GM23338 (cell line): ENCODE measurements around the gene SIDT1. TPM values are rescaled to one million over a fixed set of nuclear protein-coding genes. Genes with fewer than 3 reads are reported as not detected.

ENCODE experiments used
- ATAC-seq: fragments of 200-7000 bp; cut with Tn5 transposase; 3 replicates; pipeline ENCODE4 v1.9.1; 2020
- DNase-seq: peaks from one replicate; pipeline ENCODE4 v3.0.0-alpha.2; 2015; ENCODE audit warnings: low spot score
- H2AFZ ChIP-seq: fragments of 200-600 bp; sonication (generic); 2 replicates; pipeline ENCODE4 v1.8.0; 2016; ENCODE audit warnings: antibody characterized with exemption, mild to moderate bottlenecking, moderate library complexity
- H3F3A ChIP-seq: fragments of 200-600 bp; sonication (generic); replicated peaks from 2 replicates; pipeline ENCODE4 v1.8.0; 2017; ENCODE audit warnings: antibody characterized with exemption, mixed run types, low read depth
- H3K27ac ChIP-seq: fragments of 200-600 bp; sonication (generic); 2 replicates; pipeline ENCODE4 v1.6.1; 2016; ENCODE audit warnings: low read depth
- H3K27me3 ChIP-seq: fragments of 200-600 bp; sonication (generic); 2 replicates; pipeline ENCODE4 v1.8.0; 2016; ENCODE audit warnings: mild to moderate bottlenecking, mixed run types, moderate library complexity; ENCODE audit not compliant: insufficient read depth
- H3K36me3 ChIP-seq: fragments of 200-600 bp; sonication (generic); 2 replicates; pipeline ENCODE4 v1.8.0; 2016; ENCODE audit warnings: mild to moderate bottlenecking; ENCODE audit not compliant: insufficient read depth
- H3K4me1 ChIP-seq: fragments of 200-600 bp; sonication (generic); 2 replicates; pipeline ENCODE4 v1.8.0; 2016; ENCODE audit warnings: mild to moderate bottlenecking, moderate library complexity; ENCODE audit not compliant: insufficient read depth
- H3K4me2 ChIP-seq: fragments of 200-600 bp; sonication (generic); 2 replicates; pipeline ENCODE4 v1.7.1; 2017; ENCODE audit warnings: mixed run types
- H3K4me3 ChIP-seq: fragments of 200-600 bp; sonication (generic); 2 replicates; pipeline ENCODE4 v1.6.1; 2016; ENCODE audit warnings: mixed run types
- H3K79me2 ChIP-seq: fragments of 200-600 bp; sonication (generic); replicated peaks from 2 replicates; pipeline ENCODE4 v1.8.0; 2017; ENCODE audit warnings: mild to moderate bottlenecking; ENCODE audit not compliant: insufficient read depth
- H3K9me2 ChIP-seq: fragments of 200-600 bp; sonication (generic); 2 replicates; pipeline ENCODE4 v1.8.0; 2017; ENCODE audit not compliant: insufficient read depth
- H4K20me1 ChIP-seq: fragments of 200-600 bp; sonication (generic); replicated peaks from 2 replicates; pipeline ENCODE4 v1.8.0; 2017; ENCODE audit warnings: mild to moderate bottlenecking; ENCODE audit not compliant: insufficient read depth
- H3K27ac Mint-ChIP-seq: 2 replicates; pipeline ENCODE4 v1.8.0; 2020; ENCODE audit warnings: inconsistent platforms, mild to moderate bottlenecking, moderate library complexity, mixed read lengths
- H3K27me3 Mint-ChIP-seq: 3 replicates; pipeline ENCODE4 v1.8.0; 2022; ENCODE audit warnings: low read depth, mild to moderate bottlenecking, moderate library complexity, mixed read lengths, inconsistent platforms; ENCODE audit not compliant: insufficient read depth, poor library complexity
- H3K36me3 Mint-ChIP-seq: 3 replicates; pipeline ENCODE4 v1.8.0; 2021; ENCODE audit warnings: low read depth, mild to moderate bottlenecking, inconsistent platforms, moderate library complexity, mixed read lengths
- H3K4me1 Mint-ChIP-seq: 3 replicates; pipeline ENCODE4 v1.8.0; 2020; ENCODE audit warnings: mild to moderate bottlenecking, inconsistent platforms, mixed read lengths
- H3K4me3 Mint-ChIP-seq: 3 replicates; pipeline ENCODE4 v1.8.0; 2021; ENCODE audit warnings: moderate library complexity, mild to moderate bottlenecking, inconsistent platforms, mixed read lengths
- H3K9me3 Mint-ChIP-seq: 3 replicates; pipeline ENCODE4 v1.8.0; 2020; ENCODE audit warnings: moderate library complexity, mild to moderate bottlenecking, inconsistent platforms, mixed read lengths
- CREB1 ChIP-seq: fragments of 250-450 bp; sonication (Bioruptor Pico); IDR thresholded peaks from 2 replicates; pipeline ENCODE4 v1.5.0; 2020; ENCODE audit warnings: low read depth, mild to moderate bottlenecking, moderate library complexity
- EZH2 ChIP-seq: fragments of 200-600 bp; sonication (generic); IDR thresholded peaks from one replicate; pipeline ENCODE4 v1.8.0; 2017; ENCODE audit warnings: antibody characterized with exemption, mild to moderate bottlenecking, low read depth; ENCODE audit not compliant: unreplicated experiment
- EZH2phosphoT487 ChIP-seq: fragments of 200-600 bp; sonication (generic); IDR thresholded peaks from one replicate; pipeline ENCODE4 v1.8.1; 2018; ENCODE audit warnings: antibody characterized with exemption; ENCODE audit not compliant: unreplicated experiment
- NANOG ChIP-seq: IDR thresholded peaks from 2 replicates; pipeline ENCODE4 v1.6.1; 2016; ENCODE audit warnings: antibody characterized with exemption, borderline replicate concordance
- ZNF114 ChIP-seq: fragments of 250-450 bp; sonication (Bioruptor Pico); IDR thresholded peaks from 2 replicates; pipeline ENCODE4 v1.5.0; 2020; ENCODE audit warnings: mild to moderate bottlenecking, moderate library complexity
- polyA plus RNA-seq: library from polyadenylated mRNA; unstranded; fragments of >200 nt; fragmentation: Nextera tagmentation; extraction: Ambion mirVana; gene quantifications from 2 replicates; pipeline ENCODE4 v1.2.1, GENCODE V29; 2016
- total RNA-seq: library from RNA; depleted of rRNA; stranded (reverse); fragments of >200 nt; shearing (Covaris generic); gene quantifications from 2 replicates; pipeline ENCODE4 v1.2.3, GENCODE V29; 2014
- TF ChIP-seq, protein P1 (sequence below): fragments of 250-450 bp; sonication (Bioruptor Pico); IDR thresholded peaks from 2 replicates; pipeline ENCODE4 v1.5.0; 2020; ENCODE audit warnings: mild to moderate bottlenecking, moderate library complexity
- TF ChIP-seq, protein P2 (sequence below), 2 experiments: fragments of 200-600 bp in 1 of 2; sonication (generic) in 1 of 2; conservative IDR thresholded peaks; 2 replicates each; pipeline versions ENCODE4 v1.5.1 to v1.6.1; 2016 to 2017; ENCODE audit warnings: antibody characterized with exemption in 2 of 2, low read depth in 2 of 2, mild to moderate bottlenecking in 2 of 2, moderate library complexity in 1 of 2
- TF ChIP-seq, protein P3 (sequence below): IDR thresholded peaks from one replicate; pipeline ENCODE4 v1.6.1; 2018; ENCODE audit warnings: antibody characterized with exemption; ENCODE audit not compliant: unreplicated experiment

SIDT1 gene
- total and polyA plus RNA-seq, 2 experiments from 2014 or later, result 0.10 TPM; not detected in 1

DNA sequence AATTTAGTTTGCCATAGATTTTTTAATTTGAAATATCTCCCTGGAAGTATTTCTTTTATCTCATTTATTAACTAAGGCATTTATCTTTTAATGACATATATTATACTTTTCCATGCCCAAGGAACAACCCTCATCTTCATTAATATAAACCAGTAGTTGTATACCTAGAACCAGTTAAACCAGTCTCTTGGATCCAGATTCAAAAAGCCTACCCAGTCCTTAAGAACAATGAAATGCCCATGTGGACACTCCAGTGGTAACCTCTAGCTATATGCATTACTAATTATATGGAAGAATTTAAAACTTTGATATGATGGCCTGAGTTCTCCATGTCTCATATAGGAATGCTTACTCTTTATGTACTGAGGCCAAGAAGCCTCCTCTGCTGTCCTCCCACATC lies 4.8 kb downstream of the SIDT1 start (continued):
- TF ChIP-seq, protein P1, sequence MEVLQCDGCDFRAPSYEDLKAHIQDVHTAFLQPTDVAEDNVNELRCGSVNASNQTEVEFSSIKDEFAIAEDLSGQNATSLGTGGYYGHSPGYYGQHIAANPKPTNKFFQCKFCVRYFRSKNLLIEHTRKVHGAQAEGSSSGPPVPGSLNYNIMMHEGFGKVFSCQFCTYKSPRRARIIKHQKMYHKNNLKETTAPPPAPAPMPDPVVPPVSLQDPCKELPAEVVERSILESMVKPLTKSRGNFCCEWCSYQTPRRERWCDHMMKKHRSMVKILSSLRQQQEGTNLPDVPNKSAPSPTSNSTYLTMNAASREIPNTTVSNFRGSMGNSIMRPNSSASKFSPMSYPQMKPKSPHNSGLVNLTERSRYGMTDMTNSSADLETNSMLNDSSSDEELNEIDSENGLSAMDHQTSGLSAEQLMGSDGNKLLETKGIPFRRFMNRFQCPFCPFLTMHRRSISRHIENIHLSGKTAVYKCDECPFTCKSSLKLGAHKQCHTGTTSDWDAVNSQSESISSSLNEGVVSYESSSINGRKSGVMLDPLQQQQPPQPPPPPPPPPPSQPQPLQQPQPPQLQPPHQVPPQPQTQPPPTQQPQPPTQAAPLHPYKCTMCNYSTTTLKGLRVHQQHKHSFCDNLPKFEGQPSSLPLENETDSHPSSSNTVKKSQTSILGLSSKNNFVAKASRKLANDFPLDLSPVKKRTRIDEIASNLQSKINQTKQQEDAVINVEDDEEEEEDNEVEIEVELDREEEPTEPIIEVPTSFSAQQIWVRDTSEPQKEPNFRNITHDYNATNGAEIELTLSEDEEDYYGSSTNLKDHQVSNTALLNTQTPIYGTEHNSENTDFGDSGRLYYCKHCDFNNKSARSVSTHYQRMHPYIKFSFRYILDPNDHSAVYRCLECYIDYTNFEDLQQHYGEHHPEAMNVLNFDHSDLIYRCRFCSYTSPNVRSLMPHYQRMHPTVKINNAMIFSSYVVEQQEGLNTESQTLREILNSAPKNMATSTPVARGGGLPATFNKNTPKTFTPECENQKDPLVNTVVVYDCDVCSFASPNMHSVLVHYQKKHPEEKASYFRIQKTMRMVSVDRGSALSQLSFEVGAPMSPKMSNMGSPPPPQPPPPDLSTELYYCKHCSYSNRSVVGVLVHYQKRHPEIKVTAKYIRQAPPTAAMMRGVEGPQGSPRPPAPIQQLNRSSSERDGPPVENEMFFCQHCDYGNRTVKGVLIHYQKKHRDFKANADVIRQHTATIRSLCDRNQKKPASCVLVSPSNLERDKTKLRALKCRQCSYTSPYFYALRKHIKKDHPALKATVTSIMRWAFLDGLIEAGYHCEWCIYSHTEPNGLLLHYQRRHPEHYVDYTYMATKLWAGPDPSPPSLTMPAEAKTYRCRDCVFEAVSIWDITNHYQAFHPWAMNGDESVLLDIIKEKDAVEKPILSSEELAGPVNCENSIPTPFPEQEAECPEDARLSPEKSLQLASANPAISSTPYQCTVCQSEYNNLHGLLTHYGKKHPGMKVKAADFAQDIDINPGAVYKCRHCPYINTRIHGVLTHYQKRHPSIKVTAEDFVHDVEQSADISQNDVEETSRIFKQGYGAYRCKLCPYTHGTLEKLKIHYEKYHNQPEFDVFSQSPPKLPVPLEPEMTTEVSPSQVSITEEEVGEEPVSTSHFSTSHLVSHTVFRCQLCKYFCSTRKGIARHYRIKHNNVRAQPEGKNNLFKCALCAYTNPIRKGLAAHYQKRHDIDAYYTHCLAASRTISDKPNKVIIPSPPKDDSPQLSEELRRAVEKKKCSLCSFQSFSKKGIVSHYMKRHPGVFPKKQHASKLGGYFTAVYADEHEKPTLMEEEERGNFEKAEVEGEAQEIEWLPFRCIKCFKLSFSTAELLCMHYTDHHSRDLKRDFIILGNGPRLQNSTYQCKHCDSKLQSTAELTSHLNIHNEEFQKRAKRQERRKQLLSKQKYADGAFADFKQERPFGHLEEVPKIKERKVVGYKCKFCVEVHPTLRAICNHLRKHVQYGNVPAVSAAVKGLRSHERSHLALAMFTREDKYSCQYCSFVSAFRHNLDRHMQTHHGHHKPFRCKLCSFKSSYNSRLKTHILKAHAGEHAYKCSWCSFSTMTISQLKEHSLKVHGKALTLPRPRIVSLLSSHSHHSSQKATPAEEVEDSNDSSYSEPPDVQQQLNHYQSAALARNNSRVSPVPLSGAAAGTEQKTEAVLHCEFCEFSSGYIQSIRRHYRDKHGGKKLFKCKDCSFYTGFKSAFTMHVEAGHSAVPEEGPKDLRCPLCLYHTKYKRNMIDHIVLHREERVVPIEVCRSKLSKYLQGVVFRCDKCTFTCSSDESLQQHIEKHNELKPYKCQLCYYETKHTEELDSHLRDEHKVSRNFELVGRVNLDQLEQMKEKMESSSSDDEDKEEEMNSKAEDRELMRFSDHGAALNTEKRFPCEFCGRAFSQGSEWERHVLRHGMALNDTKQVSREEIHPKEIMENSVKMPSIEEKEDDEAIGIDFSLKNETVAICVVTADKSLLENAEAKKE (CRISPR knock-in tag), result no peak
- TF ChIP-seq, protein P2, sequence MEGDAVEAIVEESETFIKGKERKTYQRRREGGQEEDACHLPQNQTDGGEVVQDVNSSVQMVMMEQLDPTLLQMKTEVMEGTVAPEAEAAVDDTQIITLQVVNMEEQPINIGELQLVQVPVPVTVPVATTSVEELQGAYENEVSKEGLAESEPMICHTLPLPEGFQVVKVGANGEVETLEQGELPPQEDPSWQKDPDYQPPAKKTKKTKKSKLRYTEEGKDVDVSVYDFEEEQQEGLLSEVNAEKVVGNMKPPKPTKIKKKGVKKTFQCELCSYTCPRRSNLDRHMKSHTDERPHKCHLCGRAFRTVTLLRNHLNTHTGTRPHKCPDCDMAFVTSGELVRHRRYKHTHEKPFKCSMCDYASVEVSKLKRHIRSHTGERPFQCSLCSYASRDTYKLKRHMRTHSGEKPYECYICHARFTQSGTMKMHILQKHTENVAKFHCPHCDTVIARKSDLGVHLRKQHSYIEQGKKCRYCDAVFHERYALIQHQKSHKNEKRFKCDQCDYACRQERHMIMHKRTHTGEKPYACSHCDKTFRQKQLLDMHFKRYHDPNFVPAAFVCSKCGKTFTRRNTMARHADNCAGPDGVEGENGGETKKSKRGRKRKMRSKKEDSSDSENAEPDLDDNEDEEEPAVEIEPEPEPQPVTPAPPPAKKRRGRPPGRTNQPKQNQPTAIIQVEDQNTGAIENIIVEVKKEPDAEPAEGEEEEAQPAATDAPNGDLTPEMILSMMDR (conservative IDR thresholded peaks at IDR 0.05; ENCODE audit: low read depth in 2 of 2), result no peak
- TF ChIP-seq CREB1, result no peak

DNA sequence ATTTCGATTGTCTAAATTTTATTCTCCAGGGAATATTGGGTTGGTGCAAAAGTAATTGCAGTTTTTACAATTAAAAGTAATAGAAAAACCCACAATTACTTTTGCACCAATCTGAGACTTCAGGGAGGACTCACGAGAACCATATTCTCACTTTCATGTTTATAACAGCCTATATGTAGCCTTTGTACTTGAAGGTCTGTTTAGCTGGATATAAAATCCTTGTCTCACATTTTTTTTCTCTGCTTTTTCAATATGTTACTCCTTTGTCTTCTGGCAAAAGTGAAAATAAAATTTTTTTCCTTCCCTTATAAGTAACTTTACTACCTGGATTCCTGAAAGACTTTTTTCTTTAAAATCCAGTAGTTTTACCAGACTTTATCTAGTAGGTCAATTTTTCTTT lies 9.2 kb downstream of the SIDT1 start:
- Histone ChIP-seq H3K4me2 (no peak overlapping the region), H3K4me1 (no peaks in the 10 kb centered on the region), H3K27me3 (no peaks in the 10 kb centered on the region; the same call in 1 of the 2 replicates), H3K4me3 (no peak overlapping the region), H3K79me2 (no peaks in the 10 kb centered on the region), H3F3A (no peaks in the 10 kb centered on the region), H3K27ac (no peak overlapping the region), H3K36me3 (no peaks in the 10 kb centered on the region), H4K20me1 (no peaks in the 10 kb centered on the region), H3K9me2 (no peaks in the 10 kb centered on the region), H2AFZ (no peak overlapping the region)
- no peaks in the 10 kb centered on the region for H3K4me1 Mint-ChIP-seq
- H3K27me3 Mint-ChIP-seq, result no peaks in the 10 kb centered on the region
- H3K27ac Mint-ChIP-seq, result no peak overlapping the region
- H3K36me3 Mint-ChIP-seq, result no peaks in the 10 kb centered on the region
- no peak for DNase-seq
- no peaks in the 10 kb centered on the region for H3K9me3 Mint-ChIP-seq
- no peak for ATAC-seq
- no peak overlapping the region for H3K4me3 Mint-ChIP-seq
- no peak for TF ChIP-seq NANOG
- TF ChIP-seq EZH2, result no peak
- TF ChIP-seq CREB1, result no peak
- TF ChIP-seq ZNF114 (CRISPR knock-in tag), result no peak
- TF ChIP-seq EZH2phosphoT487, result no peak
- TF ChIP-seq, protein P3, sequence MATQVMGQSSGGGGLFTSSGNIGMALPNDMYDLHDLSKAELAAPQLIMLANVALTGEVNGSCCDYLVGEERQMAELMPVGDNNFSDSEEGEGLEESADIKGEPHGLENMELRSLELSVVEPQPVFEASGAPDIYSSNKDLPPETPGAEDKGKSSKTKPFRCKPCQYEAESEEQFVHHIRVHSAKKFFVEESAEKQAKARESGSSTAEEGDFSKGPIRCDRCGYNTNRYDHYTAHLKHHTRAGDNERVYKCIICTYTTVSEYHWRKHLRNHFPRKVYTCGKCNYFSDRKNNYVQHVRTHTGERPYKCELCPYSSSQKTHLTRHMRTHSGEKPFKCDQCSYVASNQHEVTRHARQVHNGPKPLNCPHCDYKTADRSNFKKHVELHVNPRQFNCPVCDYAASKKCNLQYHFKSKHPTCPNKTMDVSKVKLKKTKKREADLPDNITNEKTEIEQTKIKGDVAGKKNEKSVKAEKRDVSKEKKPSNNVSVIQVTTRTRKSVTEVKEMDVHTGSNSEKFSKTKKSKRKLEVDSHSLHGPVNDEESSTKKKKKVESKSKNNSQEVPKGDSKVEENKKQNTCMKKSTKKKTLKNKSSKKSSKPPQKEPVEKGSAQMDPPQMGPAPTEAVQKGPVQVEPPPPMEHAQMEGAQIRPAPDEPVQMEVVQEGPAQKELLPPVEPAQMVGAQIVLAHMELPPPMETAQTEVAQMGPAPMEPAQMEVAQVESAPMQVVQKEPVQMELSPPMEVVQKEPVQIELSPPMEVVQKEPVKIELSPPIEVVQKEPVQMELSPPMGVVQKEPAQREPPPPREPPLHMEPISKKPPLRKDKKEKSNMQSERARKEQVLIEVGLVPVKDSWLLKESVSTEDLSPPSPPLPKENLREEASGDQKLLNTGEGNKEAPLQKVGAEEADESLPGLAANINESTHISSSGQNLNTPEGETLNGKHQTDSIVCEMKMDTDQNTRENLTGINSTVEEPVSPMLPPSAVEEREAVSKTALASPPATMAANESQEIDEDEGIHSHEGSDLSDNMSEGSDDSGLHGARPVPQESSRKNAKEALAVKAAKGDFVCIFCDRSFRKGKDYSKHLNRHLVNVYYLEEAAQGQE, result no peak
